Activated CD4-positive, alpha-beta T cell treated with anti-CD3 and anti-CD28 coated beads for 4 hours (primary cell): Measurements from ENCODE around the gene DTX4.

Experiments
- DNase-seq, 2 donors: peaks; one replicate each; pipeline ENCODE4 v3.0.0-alpha.2; 2020

Gene DTX4

DNA sequence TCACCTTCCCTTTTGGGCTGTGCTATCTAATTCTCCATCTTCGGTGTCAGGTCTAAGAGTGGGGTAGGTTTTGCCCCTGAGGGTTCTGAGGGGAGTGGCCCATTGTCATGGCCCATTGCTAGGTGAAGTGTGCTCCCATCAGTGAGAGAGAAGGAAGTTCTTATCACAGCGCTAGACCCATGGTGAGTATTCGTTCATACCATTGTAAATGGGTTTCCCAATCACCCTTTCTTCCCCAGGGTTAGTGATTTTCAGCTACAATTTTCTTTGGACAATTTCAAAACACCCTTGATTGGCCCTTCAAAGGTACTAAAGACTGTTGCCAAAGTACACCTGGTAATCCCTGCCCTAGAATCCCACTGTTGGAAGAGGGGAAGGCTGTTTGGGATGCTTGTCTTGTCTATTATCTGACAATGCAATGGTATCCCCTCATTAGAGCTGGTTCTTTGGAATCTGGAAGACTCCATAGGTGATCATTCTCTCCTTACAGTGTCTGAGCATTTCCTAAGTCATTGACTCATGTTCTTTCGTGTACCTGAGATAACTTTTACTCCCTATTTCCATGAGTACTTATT, 20.6 kb downstream of the DTX4 start:
- DNase-seq, result no peak

GRCh38 chr11:59193587-59194130, 21.7 kb downstream of the DTX4 start:
- no peak for DNase-seq

GRCh38 chr11:59195586-59195985, 23.7 kb downstream of the DTX4 start:
- no peak for DNase-seq

DNA sequence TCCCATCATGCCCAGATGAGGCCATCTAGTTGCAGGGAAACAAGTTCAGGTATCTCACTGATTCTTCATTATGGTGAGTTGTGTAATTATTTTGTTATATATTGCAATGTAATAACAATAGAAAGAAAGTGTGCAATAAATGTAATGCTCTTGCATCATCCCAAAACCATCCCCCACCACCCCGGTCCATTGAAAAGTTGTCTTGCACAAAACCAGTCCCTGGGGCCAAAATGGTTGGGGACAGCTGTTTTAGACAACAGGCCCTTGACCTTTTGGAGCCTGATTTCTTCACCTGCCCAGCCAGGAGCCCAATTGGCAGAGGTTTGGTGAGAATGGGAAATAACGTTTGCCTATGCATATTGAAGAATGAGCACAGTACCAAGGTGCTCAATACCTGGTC, 24.8 kb downstream of the DTX4 start:
- no peak for DNase-seq

- DNase-seq, result no peak
Observed at GRCh38 chr11:59197991-59198390, 26.1 kb downstream of the DTX4 start.

GRCh38 chr11:59198726-59199125, 26.8 kb downstream of the DTX4 start:
- DNase-seq, result no peak

- peak in 1 of 2 donors; percentile 13 for DNase-seq
Observed at GRCh38 chr11:59199546-59200422, 27.9 kb downstream of the DTX4 start.

- no peak for DNase-seq
Observed at GRCh38 chr11:59200423-59200746, 28.5 kb downstream of the DTX4 start.

DNA sequence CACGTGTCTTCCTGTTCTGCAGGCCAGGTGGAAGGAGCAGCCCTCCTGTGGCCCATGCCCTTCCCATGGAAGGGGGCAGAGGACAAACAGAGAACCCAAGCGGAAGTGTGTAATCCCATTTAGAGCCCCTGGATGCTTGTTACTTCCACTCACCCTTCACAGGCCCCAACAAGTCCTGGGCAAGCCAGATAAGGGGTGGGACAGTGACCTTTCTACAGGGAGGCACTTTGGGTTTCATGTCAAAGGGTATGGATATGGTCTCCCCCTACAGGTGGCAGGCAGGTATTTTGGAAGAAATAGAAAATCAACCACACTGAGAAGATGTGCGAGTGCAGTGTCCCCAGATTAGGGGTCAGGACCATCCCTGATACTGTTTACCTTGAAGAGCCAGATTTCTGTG, 29.4 kb downstream of the DTX4 start:
- no peak for DNase-seq

- no peak for DNase-seq
Observed at GRCh38 chr11:59204746-59205145, 32.8 kb downstream of the DTX4 start.

- no peak for DNase-seq
Observed at GRCh38 chr11:59205648-59206047, 33.7 kb downstream of the DTX4 start.

DNA sequence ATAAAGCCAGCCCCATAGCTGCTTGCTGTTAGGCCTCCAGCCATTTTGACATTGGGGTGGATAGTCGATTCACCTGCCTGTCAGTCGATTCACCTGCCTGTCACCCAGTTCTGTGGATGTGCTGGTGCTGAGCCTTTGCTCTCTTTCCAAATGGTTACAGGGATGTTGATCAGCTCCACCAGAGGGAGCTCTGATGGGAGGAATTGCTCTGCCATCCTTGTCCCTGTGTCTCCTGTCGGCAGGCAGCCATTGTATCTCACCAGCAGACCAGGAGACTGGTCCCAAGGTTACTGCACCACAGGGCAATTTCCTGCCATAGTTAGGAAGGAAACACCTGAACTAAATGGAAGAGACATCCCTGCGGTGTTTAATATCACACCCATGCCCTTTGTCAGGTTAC, 34.7 kb downstream of the DTX4 start:
- peak in 1 of 2 donors; percentile 12 for DNase-seq

DNA sequence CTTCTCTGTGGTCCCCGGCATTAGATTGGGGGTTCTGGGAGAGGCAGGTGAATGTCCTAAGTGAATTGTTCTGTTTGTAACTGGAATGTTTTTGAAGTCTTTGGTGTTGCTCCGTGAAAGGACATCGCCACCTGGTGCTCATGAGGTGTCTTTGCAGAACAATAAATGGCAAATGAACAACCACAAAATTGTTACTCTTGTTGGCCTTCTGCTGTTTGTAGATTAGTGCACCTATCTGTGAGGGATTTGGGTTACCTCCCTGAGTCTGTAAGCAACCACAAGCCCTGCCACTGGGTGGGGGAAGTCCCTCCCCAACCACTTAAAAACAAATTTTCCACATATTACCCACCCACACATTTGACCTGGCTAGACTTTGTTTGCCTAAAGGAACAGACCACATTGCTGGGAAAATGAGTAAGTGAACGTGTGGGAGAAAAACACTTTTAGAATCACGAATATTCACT, 36.1 kb downstream of the DTX4 start:
- peak; percentile 48 to 59 for DNase-seq

GRCh38 chr11:59208956-59209355, 37.0 kb downstream of the DTX4 start:
- no peak for DNase-seq

DNA sequence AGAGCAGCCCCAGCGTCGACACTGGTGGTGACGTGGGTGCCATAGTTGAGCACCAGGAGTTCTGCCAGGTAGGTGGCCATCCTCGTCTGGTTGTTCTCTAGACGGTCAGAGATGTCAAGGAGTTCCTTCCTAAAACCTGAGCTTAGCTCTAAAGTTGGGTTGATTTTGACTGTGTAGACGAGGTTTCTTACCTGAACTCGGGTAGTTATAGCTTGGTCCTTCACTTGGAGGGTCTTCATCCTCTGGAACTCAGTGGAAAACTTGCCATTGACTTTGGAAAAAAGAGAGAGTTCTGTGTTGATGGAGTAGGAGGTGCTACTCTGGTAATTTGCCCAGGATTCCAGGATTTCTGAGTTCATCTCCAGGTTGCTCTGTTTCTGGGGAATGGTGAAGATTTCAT, 40.3 kb downstream of the DTX4 start:
- no peak for DNase-seq

DNA sequence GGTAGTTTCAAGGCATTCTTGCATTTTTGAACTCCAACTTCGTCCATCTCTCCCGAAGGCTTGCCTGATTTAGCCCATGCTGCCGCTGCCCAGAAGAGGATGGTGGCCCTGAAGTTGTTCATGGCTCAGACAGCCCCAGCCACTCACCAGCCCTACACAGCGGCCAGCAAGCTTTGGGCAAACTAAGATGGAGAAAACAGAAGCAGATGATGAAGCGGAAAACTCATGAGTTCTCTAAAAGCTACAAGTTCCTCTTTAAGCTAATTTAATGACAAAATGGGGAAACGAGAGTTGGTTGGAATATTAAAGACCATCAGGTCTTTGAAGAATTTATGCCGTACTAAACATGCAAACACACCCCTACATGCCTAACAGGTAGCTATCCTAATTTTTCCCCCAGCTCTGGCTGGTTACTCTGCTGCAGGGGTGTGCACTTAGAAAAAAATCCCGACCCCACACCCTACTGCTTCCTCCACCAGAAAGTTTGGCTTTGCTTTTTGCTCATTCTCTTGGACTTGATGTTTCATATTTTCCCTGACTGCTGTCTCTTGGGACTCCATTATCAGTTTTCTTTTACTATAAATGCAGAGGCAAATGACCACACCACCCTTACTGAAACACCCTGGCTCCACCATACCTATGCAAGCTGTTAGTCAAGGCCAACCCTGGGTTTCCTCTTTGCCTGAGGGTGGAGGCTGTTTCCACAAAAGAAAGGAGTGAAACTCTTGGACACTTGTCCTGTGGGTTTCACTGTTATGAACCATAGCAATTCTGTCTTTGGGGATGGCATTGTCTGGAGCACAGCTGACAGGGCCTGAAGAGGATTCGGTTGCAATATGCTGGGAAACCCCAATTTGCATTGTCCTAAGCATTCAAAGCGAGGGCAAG, 41.1 kb downstream of the DTX4 start, which contains the start of gene MPEG1:
MPEG1 (minus strand) TSS at position 184 of the 888 bp plus-strand sequence; CDS start at position 122, 62 bp downstream.
- no peak for DNase-seq

DNA sequence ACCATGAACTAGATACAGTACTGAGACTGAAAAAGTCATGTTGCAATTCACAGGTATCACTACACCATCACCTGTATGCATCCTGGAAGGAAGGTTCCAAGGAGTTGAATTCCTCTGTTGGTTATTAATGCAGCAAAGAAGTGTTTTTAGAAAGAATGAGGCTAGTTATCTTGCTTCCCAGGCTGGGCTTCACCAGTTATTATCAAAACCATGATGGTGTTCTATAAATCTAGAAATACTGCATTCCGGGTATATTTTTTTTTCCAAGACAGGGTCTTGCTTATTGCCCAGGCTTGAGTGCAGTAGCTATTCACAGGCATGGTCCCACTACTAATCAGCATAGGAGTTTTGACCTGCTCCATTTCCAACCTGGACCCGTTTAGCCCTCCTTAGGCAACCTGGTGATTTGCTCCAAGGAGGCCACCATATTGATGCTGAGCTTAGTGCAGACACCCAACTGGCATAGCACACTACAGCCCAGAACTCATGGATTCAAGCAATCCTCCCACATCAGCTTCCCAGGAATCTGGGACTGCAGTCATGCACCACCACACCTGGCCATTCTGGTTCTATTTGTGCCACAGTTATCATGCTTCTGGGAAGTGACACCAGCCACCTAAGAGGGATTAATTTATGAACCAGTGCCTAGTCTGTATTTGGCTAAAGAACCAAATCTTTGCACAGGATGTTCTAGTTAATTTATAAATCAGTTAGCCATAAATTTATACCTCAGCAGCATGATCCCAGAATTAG, 42.4 kb downstream of the DTX4 start:
- no peak for DNase-seq

- no peak for DNase-seq
Observed at GRCh38 chr11:59216641-59217564, 45.0 kb downstream of the DTX4 start.

DNA sequence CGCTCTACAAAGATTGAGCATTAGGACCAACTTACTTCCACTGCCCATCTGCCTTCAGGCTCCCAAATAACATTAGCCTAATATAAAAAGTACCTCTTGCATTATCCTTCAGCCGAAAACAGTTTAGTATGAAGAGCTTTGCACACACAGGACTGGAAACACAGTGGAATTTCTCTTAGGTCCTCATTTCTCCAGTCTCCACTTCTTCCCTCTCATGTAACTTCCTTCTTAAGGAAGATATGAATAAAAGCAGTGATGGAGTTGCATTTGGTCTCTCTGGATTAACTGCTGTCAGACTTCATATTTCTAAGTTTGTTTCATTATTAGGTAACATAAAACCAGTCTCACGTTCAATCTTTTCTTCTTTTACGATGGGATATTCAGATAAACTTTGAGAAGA, 46.4 kb downstream of the DTX4 start:
- no peak for DNase-seq

GRCh38 chr11:59218893-59219292, 47.0 kb downstream of the DTX4 start:
- no peak for DNase-seq

GRCh38 chr11:59219836-59220235, 47.9 kb downstream of the DTX4 start:
- no peak for DNase-seq
